ENCODE data around the gene ALMS1.
"Not testable (repeated sequence)": the region's sequence is repeated elsewhere in the genome, so short reads cannot be mapped to it uniquely, and the experiment has no call there.

ALMS1 gene

GRCh38 chr2:73530773-73531172, 145.1 kb downstream of the ALMS1 start:
- DNase-seq = not testable (repeated sequence)

- no peak for DNase-seq
These were observed 146.7 kb downstream of the ALMS1 start for GRCh38 chr2:73532381-73532780.

GRCh38 chr2:73536133-73536840, 150.7 kb downstream of the ALMS1 start:
- no peak for DNase-seq

- not testable (repeated sequence) for DNase-seq
These were observed 175.2 kb downstream of the ALMS1 start for GRCh38 chr2:73560875-73561274.

GRCh38 chr2:73561422-73561821, 175.8 kb downstream of the ALMS1 start:
- DNase-seq = no peak

GRCh38 chr2:73564986-73565385, 179.3 kb downstream of the ALMS1 start:
- no peak for DNase-seq

GRCh38 chr2:73566288-73566878, 180.7 kb downstream of the ALMS1 start:
- no peak for DNase-seq

GRCh38 chr2:73575261-73575660, 189.6 kb downstream of the ALMS1 start:
- DNase-seq = no peak

GRCh38 chr2:73582364-73582763, 196.7 kb downstream of the ALMS1 start:
- no peak for DNase-seq

- DNase-seq = no peak
These were observed 202.5 kb downstream of the ALMS1 start for GRCh38 chr2:73588177-73588576.

GRCh38 chr2:73593680-73594079, 208.0 kb downstream of the ALMS1 start:
- no peak for DNase-seq

- no peak for DNase-seq
These were observed 208.6 kb downstream of the ALMS1 start for GRCh38 chr2:73594251-73594650.

GRCh38 chr2:73601780-73602179, 216.1 kb downstream of the ALMS1 start:
- no peak for DNase-seq

GRCh38 chr2:73603099-73603588, 217.5 kb downstream of the ALMS1 start:
- not testable (repeated sequence) for DNase-seq

- not testable (repeated sequence) for DNase-seq
These were observed 219.0 kb downstream of the ALMS1 start for GRCh38 chr2:73604589-73604988.

- DNase-seq = no peak
These were observed 224.5 kb downstream of the ALMS1 start for GRCh38 chr2:73610111-73610510.

- no peak for DNase-seq
These were observed 225.6 kb downstream of the ALMS1 start for GRCh38 chr2:73611193-73611592.

- no peak for DNase-seq
These were observed 226.2 kb downstream of the ALMS1 start for GRCh38 chr2:73611867-73612266.

- no peak for DNase-seq
These were observed 228.5 kb downstream of the ALMS1 start for GRCh38 chr2:73614105-73614504.

GRCh38 chr2:73614997-73615396, 229.4 kb downstream of the ALMS1 start:
- DNase-seq = no peak

- DNase-seq = not testable (repeated sequence)
These were observed 234.3 kb downstream of the ALMS1 start for GRCh38 chr2:73619925-73620324.

GRCh38 chr2:73624036-73624435, 238.4 kb downstream of the ALMS1 start:
- DNase-seq = not testable (repeated sequence)

GRCh38 chr2:73624625-73625024, 239.0 kb downstream of the ALMS1 start:
- DNase-seq = not testable (repeated sequence)

GRCh38 chr2:73626237-73626636, 240.6 kb downstream of the ALMS1 start:
- not testable (repeated sequence) for DNase-seq

- DNase-seq = not testable (repeated sequence)
These were observed 242.9 kb downstream of the ALMS1 start for GRCh38 chr2:73628493-73628892.
